GM18502 (cell line): ENCODE measurements around the gene PDAP1.
A peak's percentile ranks its signal among the peaks of the same experiment; 100 is the strongest.
"Not testable (repeated sequence)": the region's sequence is repeated elsewhere in the genome, so short reads cannot be mapped to it uniquely, and the experiment has no call there.

ENCODE experiments used
- ATAC-seq: cut with Tn5 transposase; IDR thresholded peaks from one replicate; pipeline ENCODE4 v1.9.1; 2021; ENCODE audit warnings: mild to moderate bottlenecking; ENCODE audit not compliant: unreplicated experiment, poor library complexity

PDAP1 gene

GRCh38 chr7:99380032-99380822 lies 28.2 kb downstream of the PDAP1 start:
- ATAC-seq = peak; percentile 39

- ATAC-seq = not testable (repeated sequence)
Measured at GRCh38 chr7:99379693-99380031, 28.7 kb downstream of the PDAP1 start.

- ATAC-seq = peak; percentile 24
Measured at GRCh38 chr7:99379043-99379577, 29.3 kb downstream of the PDAP1 start.

GRCh38 chr7:99375070-99375807 lies 33.2 kb downstream of the PDAP1 start:
- ATAC-seq = peak; percentile 48

GRCh38 chr7:99374111-99375064 lies 34.0 kb downstream of the PDAP1 start, which contains the start of gene ARPC1B:
ARPC1B (plus strand) TSS chr7:99374730; CDS start chr7:99385715, 10,985 bp downstream.
- ATAC-seq = peak; percentile 59

- no peak for ATAC-seq
Measured at GRCh38 chr7:99373091-99374066, 35.0 kb downstream of the PDAP1 start.

GRCh38 chr7:99372275-99373090 lies 35.9 kb downstream of the PDAP1 start:
- ATAC-seq = no peak

- no peak for ATAC-seq
Measured at GRCh38 chr7:99371376-99371920, 36.9 kb downstream of the PDAP1 start.

GRCh38 chr7:99369767-99370391 lies 38.5 kb downstream of the PDAP1 start:
- no peak for ATAC-seq

GRCh38 chr7:99368750-99369389 lies 39.5 kb downstream of the PDAP1 start:
- ATAC-seq = no peak

GRCh38 chr7:99366646-99367045 lies 41.8 kb downstream of the PDAP1 start:
- no peak for ATAC-seq

- no peak for ATAC-seq
Measured at GRCh38 chr7:99365318-99366141, 42.9 kb downstream of the PDAP1 start.

GRCh38 chr7:99363286-99363685 lies 45.1 kb downstream of the PDAP1 start:
- ATAC-seq = no peak

GRCh38 chr7:99362801-99363200 lies 45.6 kb downstream of the PDAP1 start:
- no peak for ATAC-seq

GRCh38 chr7:99359465-99360154 lies 48.8 kb downstream of the PDAP1 start:
- ATAC-seq = no peak

- ATAC-seq = not testable (repeated sequence)
Measured at GRCh38 chr7:99358521-99358920, 49.9 kb downstream of the PDAP1 start.
